NCI-H748 (cell line): ENCODE data around the gene RAB4B.
"Not testable (repeated sequence)": the region's sequence is repeated elsewhere in the genome, so short reads cannot be mapped to it uniquely, and the experiment has no call there.

ENCODE experiments used
- DNase-seq: peaks from one replicate; lab custom pipeline; 2025; ENCODE audit not compliant: unreplicated experiment; lab: John Stamatoyannopoulos, UW

The RAB4B gene

GRCh38 chr19:40778706-40779284 lies 748 bp downstream of the RAB4B start:
- no peak for DNase-seq

DNA sequence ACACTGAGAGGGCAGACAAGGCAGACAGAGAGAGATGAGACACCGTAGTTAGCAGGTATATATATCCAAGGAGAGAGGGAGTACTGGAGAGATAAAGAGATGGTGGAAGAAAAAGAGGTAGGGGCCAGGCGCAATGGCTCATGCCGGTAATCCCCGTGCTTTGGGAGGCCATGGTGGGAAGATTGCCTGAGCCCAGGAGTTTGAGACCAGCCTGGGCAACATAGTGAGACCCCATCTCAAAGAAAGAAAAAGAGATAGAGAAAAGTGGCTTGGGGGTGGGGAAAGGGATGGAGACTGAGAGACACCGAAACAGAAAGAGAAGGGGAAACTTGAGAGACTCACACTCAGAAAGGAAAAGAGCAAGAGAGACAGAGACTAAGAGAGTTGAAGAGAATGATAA lies 2.5 kb downstream of the RAB4B start:
- DNase-seq = no peak

GRCh38 chr19:40781140-40781539 lies 3.1 kb downstream of the RAB4B start:
- no peak for DNase-seq

DNA sequence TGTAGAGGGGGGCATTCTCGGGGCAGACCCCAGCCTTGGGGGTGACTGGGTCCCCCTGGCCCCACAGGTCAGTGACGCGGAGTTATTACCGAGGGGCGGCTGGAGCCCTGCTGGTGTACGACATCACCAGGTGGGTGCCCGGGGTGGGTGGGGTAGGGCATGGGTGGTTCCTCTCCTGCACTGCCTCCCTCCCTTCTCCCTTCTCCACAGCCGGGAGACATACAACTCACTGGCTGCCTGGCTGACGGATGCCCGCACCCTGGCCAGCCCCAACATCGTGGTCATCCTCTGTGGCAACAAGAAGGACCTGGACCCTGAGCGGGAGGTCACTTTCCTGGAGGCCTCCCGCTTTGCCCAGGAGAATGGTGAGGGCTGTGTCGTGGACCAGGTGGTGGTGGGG lies 5.7 kb downstream of the RAB4B start:
- no peak for DNase-seq

DNA sequence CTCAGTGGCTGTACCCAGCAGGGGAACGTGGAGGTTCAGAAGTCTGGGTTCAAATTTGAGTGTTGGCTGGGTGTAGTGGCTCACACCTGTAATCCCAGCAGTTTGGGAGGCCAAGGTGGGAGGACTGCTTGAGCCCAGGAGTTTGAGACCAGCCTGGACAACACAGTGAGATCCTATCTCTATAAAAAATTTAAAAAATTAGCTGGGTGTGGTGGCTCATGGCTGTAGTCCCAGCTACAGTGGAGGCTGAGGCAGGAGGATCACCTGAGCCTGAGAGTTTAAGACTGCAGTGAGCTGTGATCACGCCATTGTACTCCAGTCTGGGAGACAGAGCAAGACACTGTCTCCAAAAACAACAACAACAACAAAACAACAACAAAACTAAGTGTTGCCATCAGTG lies 6.1 kb downstream of the RAB4B start:
- DNase-seq = not testable (repeated sequence)

GRCh38 chr19:40785526-40785925 lies 7.5 kb downstream of the RAB4B start:
- DNase-seq = no peak

- DNase-seq = no peak
Measured at GRCh38 chr19:40786060-40787037, 8.3 kb downstream of the RAB4B start.

DNA sequence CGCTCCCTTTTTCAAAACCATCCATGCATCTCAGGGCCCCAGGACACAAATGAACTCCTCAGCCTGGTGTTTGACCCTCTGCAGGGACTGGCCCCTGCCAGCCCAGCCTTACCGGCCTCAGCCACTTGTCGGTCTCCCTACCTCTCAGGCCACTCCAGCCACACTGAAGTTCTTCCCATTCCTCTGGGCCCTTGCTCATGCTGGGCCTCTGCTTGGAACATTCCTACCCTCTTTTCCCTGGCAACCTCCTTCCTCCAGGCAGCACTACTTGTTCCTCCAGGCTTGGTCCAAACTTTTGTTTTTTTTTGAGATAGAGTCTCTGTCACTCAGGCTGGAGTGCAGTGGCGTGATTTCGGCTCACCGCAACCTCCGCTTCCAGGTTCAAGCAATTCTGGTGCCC lies 13.3 kb downstream of the RAB4B start:
- no peak for DNase-seq

- DNase-seq = no peak
Measured at GRCh38 chr19:40791996-40792395, 13.9 kb downstream of the RAB4B start.

GRCh38 chr19:40797166-40797962 lies 19.3 kb downstream of the RAB4B start:
- DNase-seq = no peak

DNA sequence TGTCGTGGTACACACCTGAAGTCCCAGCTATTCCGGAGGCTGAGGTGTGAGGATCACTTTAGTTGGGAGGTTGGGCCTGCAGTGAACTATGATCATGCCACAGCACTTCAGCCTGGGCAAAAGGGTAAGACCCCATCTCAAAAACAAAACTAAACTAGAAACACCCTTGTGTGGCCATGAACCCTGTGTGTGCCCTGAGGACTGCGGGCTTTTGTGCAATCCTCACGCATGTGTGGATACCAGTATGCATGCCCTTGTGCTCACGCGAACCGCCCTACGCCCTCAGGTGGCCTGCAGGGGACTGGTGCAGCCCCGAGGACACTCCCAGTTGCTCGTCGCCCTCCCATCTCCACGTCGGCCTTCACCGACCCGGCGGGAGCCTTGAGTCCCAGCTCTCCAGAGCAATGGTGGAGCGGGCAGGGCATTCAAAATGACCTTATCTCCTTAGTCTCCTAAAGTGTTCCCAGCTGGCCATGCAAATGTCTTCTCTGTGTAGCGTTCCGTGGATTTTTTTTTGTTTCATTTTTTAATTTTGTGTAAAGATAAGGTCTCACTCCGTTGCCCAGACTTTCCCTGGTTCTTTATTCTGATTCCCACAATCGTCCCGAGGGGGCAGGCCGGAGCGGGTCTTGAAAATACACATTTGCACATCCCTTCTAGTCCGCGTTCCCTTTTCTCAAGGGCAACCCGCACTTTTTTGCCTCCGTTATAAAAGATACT lies 20.1 kb downstream of the RAB4B start:
- DNase-seq = peak; percentile 88

GRCh38 chr19:40798683-40799557 lies 20.9 kb downstream of the RAB4B start, which contains the start of gene EGLN2:
TSS of gene EGLN2 (plus strand) at chr19:40799191. CDS start at chr19:40800573, 1,382 bp downstream.
- peak; percentile 100 for DNase-seq

DNA sequence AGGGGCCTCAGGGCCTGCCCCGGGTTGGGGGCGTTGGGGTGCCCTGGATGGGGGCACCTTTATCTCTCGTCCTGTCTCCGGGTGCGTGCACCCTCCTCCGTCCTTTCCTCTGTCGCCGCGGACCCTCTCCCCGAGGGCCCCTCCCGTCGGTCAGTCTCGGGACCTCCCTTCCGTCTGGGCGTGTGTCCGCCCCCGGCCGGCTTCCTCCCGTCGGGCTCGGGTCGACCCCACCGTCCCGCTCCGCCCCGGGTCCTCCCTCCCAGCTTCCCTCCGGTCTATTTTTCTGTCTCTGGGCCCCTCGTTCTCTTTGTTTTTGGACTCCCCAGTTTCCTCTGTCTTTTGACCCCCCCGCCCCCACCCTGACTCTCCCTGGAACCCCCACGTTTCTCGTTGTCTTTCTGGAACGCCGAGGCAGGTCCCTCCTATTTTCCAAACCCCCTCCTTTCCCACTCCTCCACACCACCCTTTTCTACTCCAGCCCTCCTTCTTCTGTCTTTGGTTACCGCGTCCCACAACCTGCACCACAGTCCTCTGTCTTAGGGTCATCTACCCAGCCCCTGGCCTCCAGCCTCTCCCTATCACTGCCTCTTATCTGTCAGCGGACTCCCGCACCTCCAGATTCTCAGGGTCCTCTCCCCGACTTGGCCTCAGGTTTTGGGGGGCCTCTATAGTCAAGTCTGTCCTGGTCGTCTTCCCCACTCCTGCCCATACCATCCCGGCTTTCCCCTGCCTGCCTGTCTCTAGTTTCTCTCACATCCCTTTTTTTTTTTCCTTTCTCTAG lies 21.7 kb downstream of the RAB4B start:
- no peak for DNase-seq

- no peak for DNase-seq
Measured at GRCh38 chr19:40800339-40800996, 22.4 kb downstream of the RAB4B start.

GRCh38 chr19:40800997-40801377 lies 22.9 kb downstream of the RAB4B start:
- no peak for DNase-seq

DNA sequence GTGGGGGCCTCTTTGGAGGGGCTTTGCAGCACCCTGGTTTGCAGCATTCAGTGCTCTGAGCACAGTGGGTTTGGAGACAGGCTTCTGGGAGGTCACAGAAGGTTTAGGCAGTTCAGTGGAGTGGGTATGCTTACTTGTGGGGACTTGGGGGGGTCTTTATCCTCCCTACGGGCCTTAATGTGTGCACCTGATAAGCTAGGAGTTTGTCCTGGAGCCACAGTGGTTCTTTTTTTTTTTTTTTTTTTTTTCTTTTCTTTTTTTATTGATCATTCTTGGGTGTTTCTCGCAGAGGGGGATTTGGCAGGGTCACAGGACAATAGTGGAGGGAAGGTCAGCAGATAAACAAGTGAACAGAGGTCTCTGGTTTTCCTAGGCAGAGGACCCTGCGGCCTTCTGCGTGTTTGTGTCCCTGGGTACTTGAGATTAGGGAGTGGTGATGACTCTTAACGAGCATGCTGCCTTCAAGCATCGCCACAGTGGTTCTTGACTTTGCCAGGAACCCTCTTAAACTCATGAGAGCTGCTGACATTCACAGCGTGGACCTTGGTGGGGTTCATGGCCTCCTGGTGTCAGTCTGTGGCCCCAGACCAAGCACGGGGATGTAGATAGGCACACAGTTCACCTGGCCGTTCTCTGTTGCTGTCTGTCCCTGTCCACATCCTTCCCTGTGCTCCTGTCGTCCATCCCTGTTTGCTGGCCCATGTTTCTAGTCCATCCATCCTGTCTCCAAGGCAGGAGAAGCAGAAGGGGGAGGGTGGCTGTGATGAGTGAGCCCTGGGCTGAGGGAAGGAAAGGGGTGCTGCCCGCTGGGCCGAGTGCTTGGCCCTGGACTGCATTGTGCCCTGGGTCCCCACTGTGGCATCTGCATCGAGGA lies 23.6 kb downstream of the RAB4B start:
- DNase-seq = no peak

- no peak for DNase-seq
Measured at GRCh38 chr19:40802300-40803169, 24.5 kb downstream of the RAB4B start.
